Subcutaneous abdominal adipose tissue (tissue), 5 donors: Measurements from ENCODE around the gene ARHGAP15.

Experiments
- H3K27ac ChIP-seq: one replicate; pipeline ENCODE4 v1.7.0; 2013; ENCODE audit warnings: low read depth, mild to moderate bottlenecking, inconsistent platforms, low read length, moderate library complexity
- H3K27me3 ChIP-seq, 5 donors: one replicate each; pipeline ENCODE4 v1.7.0; 2013; ENCODE audit warnings: low read length in 5 of 5, inconsistent platforms in 1 of 5; ENCODE audit not compliant: control insufficient read depth in 5 of 5, insufficient read depth in 4 of 5
- H3K36me3 ChIP-seq, 5 donors: one replicate each; pipeline ENCODE4 v1.7.0; 2013; ENCODE audit warnings: low read length in 5 of 5; ENCODE audit not compliant: control insufficient read depth in 5 of 5, insufficient read depth in 5 of 5
- H3K4me1 ChIP-seq, 5 donors: one replicate each; pipeline ENCODE4 v1.7.0; 2013; ENCODE audit warnings: low read length in 5 of 5, mild to moderate bottlenecking in 3 of 5, moderate library complexity in 1 of 5; ENCODE audit not compliant: control insufficient read depth in 5 of 5, insufficient read depth in 5 of 5
- H3K4me3 ChIP-seq, 5 donors: one replicate each; pipeline ENCODE4 v1.7.0; 2013; ENCODE audit warnings: low read length in 5 of 5, low read depth in 1 of 5
- H3K9ac ChIP-seq, 5 donors: one replicate each; pipeline ENCODE4 v1.7.0; 2013; ENCODE audit warnings: low read length in 5 of 5, mild to moderate bottlenecking in 4 of 5, moderate library complexity in 3 of 5
- H3K9me3 ChIP-seq, 5 donors: one replicate each; pipeline ENCODE4 v1.7.0; 2013; ENCODE audit warnings: low read length in 5 of 5; ENCODE audit not compliant: control insufficient read depth in 5 of 5
- donor health status: healthy.
- donor health status: healthy.
- donor health status: healthy.
- donor health status: healthy.
- donor health status: healthy.

ARHGAP15 gene

GRCh38 chr2:143481733-143482132 lies 352.5 kb downstream of the ARHGAP15 start:
- peaks cover 5 to 25% (median 20%) of the 10 kb centered on the region in 5 donors for H3K4me1 ChIP-seq
- H3K4me3 ChIP-seq: no peak overlapping the region
- H3K9ac ChIP-seq: peak overlapping the region in 1 of 5 donors; percentile 7
- peak overlapping the region; percentile 59 for H3K27ac ChIP-seq
- no peaks in the 10 kb centered on the region for H3K9me3 ChIP-seq
- H3K36me3 ChIP-seq: no peaks in the 10 kb centered on the region
- H3K27me3 ChIP-seq: no peaks in the 10 kb centered on the region

- H3K9ac ChIP-seq: peak overlapping the region in 2 of 5 donors; percentile 3 to 13
- H3K27ac ChIP-seq: peak overlapping the region; percentile 59
- no peaks in the 10 kb centered on the region for H3K27me3 ChIP-seq
- peak overlapping the region in 1 of 5 donors; percentile 29 for H3K4me3 ChIP-seq
- no peaks in the 10 kb centered on the region for H3K36me3 ChIP-seq
- H3K9me3 ChIP-seq: no peaks in the 10 kb centered on the region
- peaks cover 5 to 25% (median 20%) of the 10 kb centered on the region in 5 donors for H3K4me1 ChIP-seq
Measured at GRCh38 chr2:143482316-143482715, 353.1 kb downstream of the ARHGAP15 start.

GRCh38 chr2:143482771-143483170 lies 353.6 kb downstream of the ARHGAP15 start:
- Histone ChIP-seq H3K9me3 (no peaks in the 10 kb centered on the region), H3K27ac (peak overlapping the region; percentile 59), H3K4me3 (no peak overlapping the region), H3K27me3 (no peaks in the 10 kb centered on the region), H3K36me3 (no peaks in the 10 kb centered on the region), H3K9ac (peak overlapping the region in 2 of 5 donors; percentile 3 to 13), H3K4me1 (peaks cover 5 to 25% (median 20%) of the 10 kb centered on the region in 5 donors)

- H3K27me3 ChIP-seq: no peaks in the 10 kb centered on the region
- no peak overlapping the region for H3K27ac ChIP-seq
- no peaks in the 10 kb centered on the region for H3K9me3 ChIP-seq
- H3K9ac ChIP-seq: no peak overlapping the region
- H3K36me3 ChIP-seq: no peaks in the 10 kb centered on the region
- H3K4me3 ChIP-seq: no peak overlapping the region
- H3K4me1 ChIP-seq: peaks cover 0 to 7% (median 2%) of the 10 kb centered on the region in 5 donors
Measured at GRCh38 chr2:143486976-143487375, 357.8 kb downstream of the ARHGAP15 start.

- Histone ChIP-seq H3K4me1 (no peaks in the 10 kb centered on the region), H3K4me3 (no peak overlapping the region), H3K36me3 (no peaks in the 10 kb centered on the region), H3K9me3 (no peaks in the 10 kb centered on the region), H3K27me3 (no peaks in the 10 kb centered on the region), H3K27ac (no peak overlapping the region), H3K9ac (no peak overlapping the region)
Measured at GRCh38 chr2:143489145-143489544, 359.9 kb downstream of the ARHGAP15 start.

GRCh38 chr2:143491131-143491530 lies 361.9 kb downstream of the ARHGAP15 start:
- no peak overlapping the region for H3K9ac ChIP-seq
- no peak overlapping the region for H3K4me3 ChIP-seq
- H3K4me1 ChIP-seq: no peaks in the 10 kb centered on the region
- H3K27me3 ChIP-seq: no peaks in the 10 kb centered on the region
- no peaks in the 10 kb centered on the region for H3K36me3 ChIP-seq
- H3K27ac ChIP-seq: no peak overlapping the region
- H3K9me3 ChIP-seq: no peaks in the 10 kb centered on the region

GRCh38 chr2:143493339-143493738 lies 364.1 kb downstream of the ARHGAP15 start:
- Histone ChIP-seq H3K4me1 (no peaks in the 10 kb centered on the region), H3K27me3 (no peaks in the 10 kb centered on the region), H3K36me3 (no peaks in the 10 kb centered on the region), H3K9me3 (no peaks in the 10 kb centered on the region), H3K9ac (no peak overlapping the region), H3K27ac (no peak overlapping the region), H3K4me3 (no peak overlapping the region)

GRCh38 chr2:143497726-143498125 lies 368.5 kb downstream of the ARHGAP15 start:
- H3K4me1 ChIP-seq: peaks cover 0 to 1% (median 0%) of the 10 kb centered on the region in 5 donors
- no peak overlapping the region for H3K4me3 ChIP-seq
- H3K27ac ChIP-seq: no peak overlapping the region
- no peaks in the 10 kb centered on the region for H3K27me3 ChIP-seq
- H3K9ac ChIP-seq: no peak overlapping the region
- H3K9me3 ChIP-seq: no peaks in the 10 kb centered on the region
- no peaks in the 10 kb centered on the region for H3K36me3 ChIP-seq

GRCh38 chr2:143498496-143498895 lies 369.3 kb downstream of the ARHGAP15 start:
- Histone ChIP-seq H3K36me3 (no peaks in the 10 kb centered on the region), H3K4me3 (no peak overlapping the region), H3K27ac (no peak overlapping the region), H3K9ac (no peak overlapping the region), H3K27me3 (no peaks in the 10 kb centered on the region), H3K4me1 (peaks cover 0 to 6% (median 2%) of the 10 kb centered on the region in 5 donors), H3K9me3 (no peaks in the 10 kb centered on the region)

- Histone ChIP-seq H3K36me3 (no peaks in the 10 kb centered on the region), H3K27ac (no peak overlapping the region), H3K9me3 (no peaks in the 10 kb centered on the region), H3K27me3 (no peaks in the 10 kb centered on the region), H3K4me3 (no peak overlapping the region), H3K4me1 (peaks cover 0 to 12% (median 7%) of the 10 kb centered on the region in 5 donors), H3K9ac (no peak overlapping the region)
Measured at GRCh38 chr2:143499061-143499460, 369.8 kb downstream of the ARHGAP15 start.
